HG02884 (cell line): ENCODE results near the gene GAK.

ENCODE experiments used
- ATAC-seq: cut with Tn5 transposase; IDR thresholded peaks from one replicate; pipeline ENCODE4 v1.9.1; 2021; ENCODE audit warnings: mild to moderate bottlenecking, moderate library complexity; ENCODE audit not compliant: unreplicated experiment

GAK gene

GRCh38 chr4:874971-875817, 56.9 kb downstream of the GAK start:
- no peak for ATAC-seq

GRCh38 chr4:874056-874455, 58.1 kb downstream of the GAK start:
- no peak for ATAC-seq

- ATAC-seq, result no peak
Observed at GRCh38 chr4:872241-872981, 59.7 kb downstream of the GAK start.

- no peak for ATAC-seq
Observed at GRCh38 chr4:871484-871883, 60.6 kb downstream of the GAK start.

- no peak for ATAC-seq
Observed at GRCh38 chr4:870951-871350, 61.2 kb downstream of the GAK start.

GRCh38 chr4:869776-870175, 62.3 kb downstream of the GAK start:
- no peak for ATAC-seq

- no peak for ATAC-seq
Observed at GRCh38 chr4:868421-868820, 63.7 kb downstream of the GAK start.

- no peak for ATAC-seq
Observed at GRCh38 chr4:867526-868250, 64.4 kb downstream of the GAK start.

- no peak for ATAC-seq
Observed at GRCh38 chr4:866761-867390, 65.2 kb downstream of the GAK start.

- no peak for ATAC-seq
Observed at GRCh38 chr4:866068-866760, 65.9 kb downstream of the GAK start.

- no peak for ATAC-seq
Observed at GRCh38 chr4:865572-865971, 66.5 kb downstream of the GAK start.

GRCh38 chr4:865121-865465, 67.0 kb downstream of the GAK start:
- ATAC-seq, result no peak

GRCh38 chr4:864456-865120, 67.5 kb downstream of the GAK start:
- no peak for ATAC-seq

- ATAC-seq, result no peak
Observed at GRCh38 chr4:860561-860960, 71.6 kb downstream of the GAK start.

GRCh38 chr4:859496-859895, 72.6 kb downstream of the GAK start:
- no peak for ATAC-seq

GRCh38 chr4:858831-859451, 73.2 kb downstream of the GAK start:
- ATAC-seq, result no peak

- ATAC-seq, result no peak
Observed at GRCh38 chr4:858041-858481, 74.1 kb downstream of the GAK start.

GRCh38 chr4:857461-857860, 74.7 kb downstream of the GAK start:
- no peak for ATAC-seq

GRCh38 chr4:856225-856901, 75.8 kb downstream of the GAK start:
- no peak for ATAC-seq
